ENCODE measurements around the gene SSC5D.
A peak's percentile ranks its signal among the peaks of the same experiment; 100 is the strongest.
"Not testable (repeated sequence)": the region's sequence is repeated elsewhere in the genome, so short reads cannot be mapped to it uniquely, and the experiment has no call there.

The SSC5D gene

DNA sequence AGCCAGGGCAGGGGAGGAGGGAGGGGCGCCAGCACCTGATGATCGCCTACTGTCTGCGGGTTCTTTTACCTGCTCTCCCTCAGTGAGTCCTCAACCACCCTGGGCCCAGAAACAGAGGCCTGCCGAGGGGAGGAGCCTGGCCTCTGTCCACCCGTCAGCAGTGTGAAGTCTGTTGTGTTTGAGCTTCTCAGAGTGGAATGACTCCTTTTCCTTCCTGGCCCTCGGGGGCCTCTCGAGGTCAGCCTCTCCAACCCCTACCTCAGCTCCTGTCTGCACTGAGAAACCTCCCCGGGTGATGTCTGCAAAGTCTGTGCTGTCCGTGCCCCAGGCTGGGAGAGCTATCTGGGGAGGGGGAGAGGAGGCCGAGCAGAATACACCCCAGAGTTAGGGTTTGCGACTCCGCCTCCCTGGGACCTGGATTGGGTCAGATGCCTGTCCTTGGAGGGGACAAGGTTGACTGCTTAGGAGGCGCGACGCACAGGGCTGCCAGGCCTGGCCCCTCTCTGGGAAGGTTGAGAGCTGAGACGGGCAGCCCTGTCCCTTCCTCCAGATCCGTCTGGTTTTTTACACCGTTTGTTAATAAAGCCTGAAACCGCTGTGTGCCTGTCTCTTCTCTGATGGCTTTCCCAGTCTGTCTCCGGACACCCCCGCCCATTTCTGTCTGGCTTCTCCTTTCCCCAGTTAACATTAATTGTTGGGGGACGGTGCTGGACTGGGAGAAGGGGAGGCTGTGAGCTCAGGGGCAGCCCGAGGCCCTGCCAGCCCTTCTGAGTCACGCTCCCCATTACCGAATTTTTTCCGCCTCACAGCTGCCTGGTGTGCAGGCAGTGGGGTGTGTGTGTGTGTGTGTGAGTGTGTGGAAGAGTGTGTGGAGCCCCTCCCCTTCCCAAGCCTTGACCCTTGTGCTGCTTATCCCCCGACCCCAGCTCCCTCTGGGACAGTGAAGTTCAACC is 989 bp upstream of the SSC5D start:
- peak; percentile 29 for DNase-seq (ENCODE audit: low read depth)

GRCh38 chr19:55488986-55489710 is 912 bp downstream of the SSC5D start:
- DNase-seq (ENCODE audit: low read depth) = no peak

- no peak for DNase-seq (ENCODE audit: low read depth)
These were observed 1.7 kb downstream of the SSC5D start for GRCh38 chr19:55489711-55490477.

GRCh38 chr19:55490478-55491432 is 2.5 kb downstream of the SSC5D start:
- DNase-seq (ENCODE audit: low read depth) = no peak

GRCh38 chr19:55491546-55492360 is 3.5 kb downstream of the SSC5D start:
- no peak for DNase-seq (ENCODE audit: low read depth)

GRCh38 chr19:55492362-55492944 is 4.2 kb downstream of the SSC5D start:
- DNase-seq (ENCODE audit: low read depth) = no peak

- DNase-seq (ENCODE audit: low read depth) = no peak
These were observed 4.9 kb downstream of the SSC5D start for GRCh38 chr19:55493052-55493644.

DNA sequence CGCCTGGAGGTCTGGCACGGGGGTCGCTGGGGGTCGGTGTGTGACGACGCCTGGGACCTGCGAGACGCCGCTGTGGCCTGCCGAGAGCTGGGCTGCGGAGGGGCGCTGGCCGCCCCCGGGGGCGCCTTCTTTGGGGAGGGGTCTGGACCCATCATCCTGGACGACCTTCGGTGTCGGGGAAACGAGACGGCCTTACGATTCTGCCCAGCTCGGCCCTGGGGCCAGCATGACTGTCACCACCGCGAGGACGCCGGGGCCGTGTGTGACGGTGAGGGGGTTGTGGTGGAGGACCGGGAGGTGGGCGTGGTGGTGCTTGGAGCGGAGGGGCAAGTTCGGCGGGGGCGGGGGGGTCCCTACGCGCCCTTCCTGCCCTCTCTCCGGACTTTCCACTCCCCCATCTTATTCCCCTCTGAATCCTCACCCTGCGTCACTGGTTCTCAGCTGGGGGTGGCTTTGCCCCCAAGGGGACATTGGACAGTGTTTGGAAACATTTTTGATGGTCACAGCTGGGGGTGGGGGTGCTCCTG is 5.5 kb downstream of the SSC5D start:
- DNase-seq (ENCODE audit: low read depth) = no peak

GRCh38 chr19:55494172-55494761 is 6.0 kb downstream of the SSC5D start:
- DNase-seq (ENCODE audit: low read depth) = no peak

- no peak for DNase-seq (ENCODE audit: low read depth)
These were observed 7.6 kb downstream of the SSC5D start for GRCh38 chr19:55495646-55496349.

GRCh38 chr19:55496820-55497219 is 8.6 kb downstream of the SSC5D start:
- not testable (repeated sequence) for DNase-seq (ENCODE audit: low read depth)

- no peak for DNase-seq (ENCODE audit: low read depth)
These were observed 9.5 kb downstream of the SSC5D start for GRCh38 chr19:55497763-55498162.

DNA sequence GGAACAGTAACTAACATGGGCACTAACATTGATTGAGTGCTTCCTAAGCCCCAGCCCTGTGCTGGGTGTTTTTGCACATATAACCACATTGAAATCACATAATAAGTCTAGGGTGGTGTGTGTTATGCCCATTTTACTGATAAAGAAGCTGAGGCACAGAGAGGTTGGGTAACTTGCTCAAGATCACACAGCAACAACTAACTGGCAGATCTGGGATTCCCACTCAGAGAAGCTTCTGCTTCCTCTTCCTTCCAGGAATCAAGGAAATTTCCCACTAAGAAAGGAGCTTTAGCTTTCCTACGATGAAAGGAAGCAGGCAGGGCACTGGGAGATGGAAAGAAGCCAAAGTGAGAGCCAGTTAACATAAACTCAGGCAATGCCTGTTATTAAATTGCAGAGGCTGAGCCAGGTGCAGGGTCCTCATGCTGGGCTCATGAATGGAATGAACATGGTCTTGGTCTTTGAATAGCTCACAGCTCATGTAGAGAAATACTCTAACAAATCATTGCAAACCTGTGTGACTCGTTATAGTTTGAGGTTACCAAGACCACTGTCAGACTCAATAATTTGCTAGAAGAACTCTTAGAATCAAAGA is 10.1 kb downstream of the SSC5D start:
- DNase-seq (ENCODE audit: low read depth) = no peak

DNA sequence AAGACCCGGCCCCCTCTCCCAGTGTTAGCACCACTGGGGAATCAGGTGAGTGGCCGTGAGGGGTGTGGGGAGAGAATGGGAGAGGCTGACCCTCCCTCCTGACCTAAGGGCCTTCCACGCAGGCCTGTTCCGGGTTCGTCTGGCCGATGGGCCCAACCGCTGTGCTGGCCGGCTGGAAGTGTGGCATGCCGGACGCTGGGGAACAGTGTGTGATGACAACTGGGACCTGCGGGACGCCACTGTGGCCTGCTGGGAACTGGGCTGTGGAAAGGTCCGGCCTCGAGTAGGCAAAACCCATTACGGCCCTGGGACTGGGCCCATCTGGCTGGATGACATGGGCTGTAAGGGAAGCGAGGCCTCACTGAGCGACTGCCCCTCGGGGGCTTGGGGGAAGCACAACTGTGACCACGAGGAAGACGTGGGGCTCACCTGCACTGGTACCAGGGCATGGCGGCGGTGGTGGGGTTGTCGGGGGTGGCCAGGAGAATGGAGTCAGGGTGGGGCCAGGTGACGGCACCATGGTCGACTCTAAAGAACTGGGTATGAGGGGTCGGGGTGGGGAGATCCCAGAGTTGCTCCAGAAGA is 12.2 kb downstream of the SSC5D start:
- no peak for DNase-seq (ENCODE audit: low read depth)

DNA sequence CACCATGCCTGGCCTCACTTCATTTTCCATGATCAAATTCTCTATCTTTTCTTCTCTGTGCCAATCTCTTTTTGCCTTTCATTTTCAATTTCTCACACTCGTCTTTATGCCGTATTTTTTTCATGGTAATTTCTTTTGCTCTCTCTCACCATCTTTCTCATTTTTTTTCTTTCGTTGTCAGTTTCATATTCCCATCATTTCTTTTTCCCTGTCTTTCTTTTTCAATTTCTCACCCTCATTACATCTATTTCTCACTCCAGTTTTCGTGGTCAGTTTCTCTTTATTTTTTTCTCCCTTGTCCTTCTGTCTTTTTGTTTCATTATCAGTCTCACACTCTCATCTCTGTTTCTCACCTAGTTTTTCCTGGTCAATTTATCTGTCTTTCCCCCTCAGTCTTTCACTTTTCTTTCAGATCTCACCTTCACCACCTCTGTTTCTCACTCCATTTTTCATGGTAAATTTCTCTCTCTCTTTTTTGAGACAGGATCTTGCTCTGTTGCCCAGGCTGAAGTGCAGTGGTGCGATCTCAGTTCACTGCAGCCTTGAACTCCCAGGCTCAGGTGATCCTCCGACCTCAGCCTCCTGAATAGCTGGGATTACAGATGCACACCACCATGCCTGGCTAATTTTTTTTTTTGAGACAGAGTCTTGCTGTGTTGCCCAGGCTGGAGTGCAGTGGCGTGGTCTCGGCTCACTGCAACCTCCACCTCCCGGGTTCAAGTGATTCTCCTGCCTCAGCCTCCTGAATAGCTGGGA is 14.1 kb downstream of the SSC5D start:
- no peak for DNase-seq (ENCODE audit: low read depth)

- DNase-seq (ENCODE audit: low read depth) = no peak
These were observed 14.9 kb downstream of the SSC5D start for GRCh38 chr19:55503157-55503501.
